IMR-90 (cell line): ENCODE data around the gene RUFY2. TPM values are rescaled to one million over a fixed set of nuclear protein-coding genes. Genes with fewer than 3 reads are reported as not detected.
A peak's percentile ranks its signal among the peaks of the same experiment; 100 is the strongest.

Source experiments
- ATAC-seq: fragments of 200-7000 bp; cut with Tn5 transposase; 2 replicates; pipeline ENCODE4 v1.9.1; 2020; ENCODE audit warnings: low read depth, mild to moderate bottlenecking, moderate library complexity
- Bru-seq: library from RNA; stranded (reverse); fragments of 400-500 nt; gene quantifications from one replicate; lab custom pipeline; 2021; lab: Mats Ljungman, UMichigan
- BruChase-seq, 2 experiments: library from RNA; stranded (reverse); fragments of 400-500 nt; gene quantifications; one replicate each; lab custom pipeline; 2021; lab: Mats Ljungman, UMichigan
- BruUV-seq: library from RNA; stranded (reverse); fragments of 400-500 nt; replicated peaks from 2 replicates; lab custom pipeline; 2021; lab: Mats Ljungman, UMichigan
- CTCF ChIA-PET: fragments of 300-600 bp; formaldehyde crosslinking; extraction: SDS; loops from one replicate; lab custom pipeline; 2021; ENCODE audit warnings: antibody characterized with exemption; lab: Yijun Ruan, JAX
- POLR2A ChIA-PET: fragments of 300-600 bp; sonication (Branson Sonifier 250); formaldehyde crosslinking; loops from one replicate; lab custom pipeline; 2022; ENCODE audit warnings: antibody characterized with exemption; ENCODE audit not compliant: unreplicated experiment; lab: Charles Lee
- DNase-seq: peaks from one replicate; pipeline ENCODE4 v3.0.0; 2013
- H2AFZ ChIP-seq: replicated peaks from 2 replicates; pipeline ENCODE3; 2013; ENCODE audit warnings: low read length, mild to moderate bottlenecking; ENCODE audit not compliant: poor library complexity
- H2AK5ac ChIP-seq: 2 replicates; pipeline ENCODE4 v1.6.1; 2013; ENCODE audit warnings: low read depth, low read length, inconsistent platforms
- H2AK9ac ChIP-seq: replicated peaks from 2 replicates; pipeline ENCODE3; 2013; ENCODE audit warnings: mild to moderate bottlenecking, low read depth, low read length, moderate library complexity; ENCODE audit not compliant: poor library complexity
- H2BK120ac ChIP-seq: 2 replicates; pipeline ENCODE4 v1.6.1; 2013; ENCODE audit warnings: low read depth, low read length, inconsistent platforms
- H2BK15ac ChIP-seq: 3 replicates; pipeline ENCODE4 v1.6.1; 2013; ENCODE audit warnings: low read depth, low read length, inconsistent platforms
- H2BK20ac ChIP-seq: 2 replicates; pipeline ENCODE4 v1.6.1; 2013; ENCODE audit warnings: low read depth, mild to moderate bottlenecking, inconsistent platforms, low read length, moderate library complexity
- H2BK5ac ChIP-seq: 2 replicates; pipeline ENCODE4 v1.6.1; 2013; ENCODE audit warnings: mild to moderate bottlenecking, low read depth, low read length, inconsistent platforms; ENCODE audit not compliant: poor library complexity, severe bottlenecking
- H3K14ac ChIP-seq: replicated peaks from 2 replicates; pipeline ENCODE4 v1.6.1; 2013; ENCODE audit warnings: low read depth, low read length, inconsistent platforms
- H3K18ac ChIP-seq: 2 replicates; pipeline ENCODE4 v1.6.1; 2013; ENCODE audit warnings: low read depth, low read length, control low read depth
- H3K23ac ChIP-seq: 2 replicates; pipeline ENCODE4 v1.6.1; 2013; ENCODE audit warnings: low read depth, low read length, inconsistent platforms
- H3K27ac ChIP-seq: 2 replicates; pipeline ENCODE4 v1.5.1; 2013; ENCODE audit warnings: mild to moderate bottlenecking, control low read depth, low read length; ENCODE audit not compliant: insufficient read depth
- H3K27me3 ChIP-seq: 2 replicates; pipeline ENCODE4 v1.6.1; 2013; ENCODE audit warnings: low read length; ENCODE audit not compliant: control insufficient read depth, insufficient read depth
- H3K36me3 ChIP-seq: 2 replicates; pipeline ENCODE4 v1.6.1; 2013; ENCODE audit warnings: low read length, mixed read lengths; ENCODE audit not compliant: control insufficient read depth, insufficient read depth
- H3K4ac ChIP-seq: 2 replicates; pipeline ENCODE4 v1.6.1; 2013; ENCODE audit warnings: low read depth, low read length, inconsistent platforms
- H3K4me1 ChIP-seq: 2 replicates; pipeline ENCODE4 v1.6.1; 2013; ENCODE audit warnings: low read length, mixed read lengths; ENCODE audit not compliant: control insufficient read depth, insufficient read depth
- H3K4me2 ChIP-seq: 2 replicates; pipeline ENCODE4 v1.6.1; 2013; ENCODE audit warnings: low read depth, mild to moderate bottlenecking, control low read depth, low read length, moderate library complexity
- H3K4me3 ChIP-seq: 2 replicates; pipeline ENCODE4 v1.5.1; 2013; ENCODE audit warnings: low read depth, mild to moderate bottlenecking, control low read depth, low read length, moderate library complexity; ENCODE audit not compliant: insufficient read depth
- H3K56ac ChIP-seq: 2 replicates; pipeline ENCODE4 v1.6.1; 2013; ENCODE audit warnings: low read length, inconsistent platforms; ENCODE audit not compliant: insufficient read depth; ENCODE audit errors: extremely low read depth
- H3K79me1 ChIP-seq, 2 experiments: 2 replicates each; pipeline ENCODE4 v1.6.1; 2013; ENCODE audit warnings: low read length in 2 of 2, inconsistent platforms in 1 of 2, low read depth in 1 of 2
- H3K9ac ChIP-seq: 2 replicates; pipeline ENCODE4 v1.6.1; 2013; ENCODE audit warnings: low read depth, low read length, control low read depth
- H3K9me1 ChIP-seq: 2 replicates; pipeline ENCODE4 v1.6.1; 2013; ENCODE audit warnings: low read length, inconsistent platforms; ENCODE audit not compliant: insufficient read depth
- H3K9me3 ChIP-seq: 2 replicates; pipeline ENCODE4 v1.6.1; 2013; ENCODE audit warnings: low read length; ENCODE audit not compliant: control insufficient read depth, insufficient read depth
- H4K20me1 ChIP-seq: 2 replicates; pipeline ENCODE4 v1.6.1; 2013; ENCODE audit warnings: low read length, inconsistent platforms; ENCODE audit not compliant: insufficient read depth
- H4K5ac ChIP-seq: 2 replicates; pipeline ENCODE4 v1.6.1; 2013; ENCODE audit warnings: mild to moderate bottlenecking, low read depth, low read length, control low read depth
- H4K8ac ChIP-seq, 2 experiments: 2 replicates each; pipeline ENCODE4 v1.6.1; 2013; ENCODE audit warnings: low read depth in 2 of 2, low read length in 2 of 2, control low read depth in 1 of 2, inconsistent platforms in 1 of 2
- H4K91ac ChIP-seq: 2 replicates; pipeline ENCODE4 v1.6.1; 2013; ENCODE audit warnings: low read depth, low read length, inconsistent platforms; ENCODE audit not compliant: insufficient read depth
- CHD1 ChIP-seq: IDR thresholded peaks from 2 replicates; pipeline ENCODE4 v1.6.1; 2012; ENCODE audit warnings: low read depth, low read length, improper control_type of control experiment
- FOS ChIP-seq: fragments of 150-350 bp; IDR thresholded peaks from 2 replicates; pipeline ENCODE4 v1.6.1; 2016; ENCODE audit warnings: low read depth, low read length
- MAFK ChIP-seq: IDR thresholded peaks from 2 replicates; pipeline ENCODE4 v1.6.1; 2012; ENCODE audit warnings: low read depth, low read length, improper control_type of control experiment
- MXI1 ChIP-seq: IDR thresholded peaks from 2 replicates; pipeline ENCODE4 v1.6.1; 2012; ENCODE audit warnings: low read depth, mild to moderate bottlenecking, low read length, moderate library complexity, borderline replicate concordance
- NFE2L2 ChIP-seq: fragments of 150-350 bp; IDR thresholded peaks from 2 replicates; pipeline ENCODE4 v1.6.1; 2016; ENCODE audit warnings: low read depth, mild to moderate bottlenecking, low read length
- POLR2A ChIP-seq: IDR thresholded peaks from 2 replicates; pipeline ENCODE4 v1.6.1; 2012; ENCODE audit warnings: mild to moderate bottlenecking, low read depth, low read length
- RAD21 ChIP-seq: IDR thresholded peaks from 2 replicates; pipeline ENCODE4 v1.6.1; 2012; ENCODE audit warnings: low read length, improper control_type of control experiment
- RFX5 ChIP-seq: IDR thresholded peaks from 2 replicates; pipeline ENCODE4 v1.8.0; 2012; ENCODE audit warnings: low read depth, mild to moderate bottlenecking, low read length, moderate library complexity
- SMC3 ChIP-seq: fragments of 150-350 bp; IDR thresholded peaks from 2 replicates; pipeline ENCODE4 v1.6.1; 2016; ENCODE audit warnings: low read depth, mild to moderate bottlenecking, antibody characterized with exemption, low read length, moderate library complexity
- WGBS, 2 experiments: methylation state at CpG; one replicate each; pipeline versions ENCODE4 v1.1.5 to v1.1.7; 2013; ENCODE audit warnings: missing lambda C conversion rate in 2 of 2; ENCODE audit not compliant: insufficient read length in 1 of 2; ENCODE audit errors: extremely low coverage in 2 of 2; 5-methylcytosine and 5-hydroxymethylcytosine counted together
- dilution Hi-C: fragments of 300-500 bp; cut with HindIII; formaldehyde crosslinking; loops from one replicate; pipeline ENCODE4 v1.14.3; 2018; ENCODE audit warnings: low sequenced_read_pairs; ENCODE audit not compliant: unreplicated experiment
- in situ Hi-C: fragments of 300-500 bp; cut with MboI; formaldehyde crosslinking; loops from 3 replicates; pipeline ENCODE4 v1.14.3; 2019; ENCODE audit warnings: low sequenced_read_pairs, inconsistent platforms, mixed read lengths
- intact Hi-C: fragments of 100-400 bp; cut with micrococcal nuclease; formaldehyde crosslinking; loops from 2 replicates; pipeline ENCODE4 v1.10.0; 2022
- long read RNA-seq: library from polyadenylated mRNA; unstranded; transcript quantifications from one replicate; pipeline ENCODE4 v2.0.0, GENCODE V29; 2021; ENCODE audit not compliant: unreplicated experiment
- polyA plus RNA-seq, 3 experiments: library from polyadenylated mRNA; depleted of rRNA; stranded (reverse); fragments of >200 nt; gene quantifications; 2 replicates each; pipeline ENCODE4 v1.2.3, GENCODE V29; 2012; ENCODE audit warnings: low replicate concordance in 1 of 3
- total RNA-seq: library from RNA; depleted of rRNA; stranded (reverse); fragments of >200 nt; gene quantifications from 2 replicates; pipeline ENCODE4 v1.2.3, GENCODE V29; 2012; rRNA removed
- TF ChIP-seq, protein P1 (sequence below): fragments of 150-350 bp; IDR thresholded peaks from 2 replicates; pipeline ENCODE4 v1.6.1; 2017; ENCODE audit warnings: mild to moderate bottlenecking, antibody characterized with exemption, low read length, low read depth
- TF ChIP-seq, protein P2 (sequence below): fragments of 150-350 bp; IDR thresholded peaks from 2 replicates; pipeline ENCODE4 v1.6.1; 2016; ENCODE audit warnings: low read depth, mild to moderate bottlenecking, low read length, moderate library complexity, borderline replicate concordance

Gene RUFY2, protein sequence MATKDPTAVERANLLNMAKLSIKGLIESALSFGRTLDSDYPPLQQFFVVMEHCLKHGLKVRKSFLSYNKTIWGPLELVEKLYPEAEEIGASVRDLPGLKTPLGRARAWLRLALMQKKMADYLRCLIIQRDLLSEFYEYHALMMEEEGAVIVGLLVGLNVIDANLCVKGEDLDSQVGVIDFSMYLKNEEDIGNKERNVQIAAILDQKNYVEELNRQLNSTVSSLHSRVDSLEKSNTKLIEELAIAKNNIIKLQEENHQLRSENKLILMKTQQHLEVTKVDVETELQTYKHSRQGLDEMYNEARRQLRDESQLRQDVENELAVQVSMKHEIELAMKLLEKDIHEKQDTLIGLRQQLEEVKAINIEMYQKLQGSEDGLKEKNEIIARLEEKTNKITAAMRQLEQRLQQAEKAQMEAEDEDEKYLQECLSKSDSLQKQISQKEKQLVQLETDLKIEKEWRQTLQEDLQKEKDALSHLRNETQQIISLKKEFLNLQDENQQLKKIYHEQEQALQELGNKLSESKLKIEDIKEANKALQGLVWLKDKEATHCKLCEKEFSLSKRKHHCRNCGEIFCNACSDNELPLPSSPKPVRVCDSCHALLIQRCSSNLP
- total RNA-seq (6.8 and 16.4 TPM in 2 replicates), polyA plus RNA-seq (2012; rRNA removed) (5.0 and 6.7 TPM in 2 replicates), Bru-seq, nascent RNA (percentile 76 among the genes with signal in this experiment), BruChase-seq, experiment 1, labeled RNA remaining after a 6-hour chase (percentile 88 among the genes with signal in this experiment), BruChase-seq, experiment 2, labeled RNA remaining after a 2-hour chase (percentile 82 among the genes with signal in this experiment)
- polyA plus RNA-seq (2012; cell fraction: cytosol; rRNA removed) = 1.5 and 1.6 TPM in 2 replicates
- polyA plus RNA-seq (2012; cell fraction: nucleus; rRNA removed; ENCODE audit: low replicate concordance) = 2.7 and 13.1 TPM in 2 replicates
- long read RNA-seq, partial matches to known transcripts = 2 of 8 reads
- long read RNA-seq, other reads (novel, unspliced or antisense) = 4 of 8 reads

GRCh38 chr10:68406815-68407548, at the start of gene RUFY2:
Gene RUFY2, minus strand, starts transcription at chr10:68407277. Its CDS starts 88 bp downstream, at chr10:68407189.
- peak within 1 kb of the TSS; percentile 94 for H3K4ac ChIP-seq
- ChIA-PET POLR2A (interaction anchor here (0.6 kb wide), 1 partner anchor 16 kb away, joined by 3 read pairs; no protein-coding TSS in a partner anchor), CTCF (interaction anchor here (0.5 to 1.0 kb wide), 7 partner anchors 9 to 539 kb away, joined by 3 to 8 read pairs (median 4); no protein-coding TSS in a partner anchor)
- no TSS peak for BruUV-seq
- H2AK9ac ChIP-seq = peak within 1 kb of the TSS; percentile 96
- dilution Hi-C loops (no loop called here), intact Hi-C loops (loop anchor here (5.0 kb wide), 1 partner anchor 315 kb away; the partner anchor contains the start of gene CCAR1), in situ Hi-C loops (no loop called here)
- H4K5ac ChIP-seq = peak within 1 kb of the TSS; percentile 76
- H4K20me1 ChIP-seq = peaks cover 7% of the 10 kb centered on the region
- peak within 1 kb of the TSS; percentile 88 for H3K14ac ChIP-seq
- H2BK5ac ChIP-seq = peak within 1 kb of the TSS; percentile 83
- H3K79me1 ChIP-seq = peaks cover 9 to 40% of the 10 kb centered on the region in 2 experiments; a peak in 2 of 4 replicates
- H3K36me3 ChIP-seq = no peaks in the 10 kb centered on the region
- peak; percentile 97 for ATAC-seq
- no peaks in the 10 kb centered on the region for H3K27me3 ChIP-seq
- H3K9me3 ChIP-seq = no peaks in the 10 kb centered on the region
- H3K9me1 ChIP-seq = no peaks in the 10 kb centered on the region
- H2BK20ac ChIP-seq = no peak within 1 kb of the TSS
- H3K4me3 ChIP-seq = peak within 1 kb of the TSS; percentile 97
- H3K56ac ChIP-seq = peak within 1 kb of the TSS; percentile 69
- H4K8ac ChIP-seq = peak within 1 kb of the TSS; percentile 69 to 97
- H3K4me2 ChIP-seq = peak within 1 kb of the TSS; percentile 85
- peak within 1 kb of the TSS; percentile 84 for H2BK120ac ChIP-seq
- peak within 1 kb of the TSS; percentile 96 for H3K27ac ChIP-seq
- H2AK5ac ChIP-seq = peak within 1 kb of the TSS; percentile 90
- peak; percentile 70 for DNase-seq
- no peak within 1 kb of the TSS; the same call in 2 of the 3 replicates for H2BK15ac ChIP-seq
- peak within 1 kb of the TSS; percentile 97; the same call in 1 of the 2 replicates for H3K23ac ChIP-seq
- WGBS, 2 experiments = 0% methylated on average over 39 of the region's 79 CpGs; no CpG with 5 or more reads in 1 of the 2 experiments
- no peaks in the 10 kb centered on the region; the same call in 1 of the 2 replicates for H3K4me1 ChIP-seq
- H3K9ac ChIP-seq = peak within 1 kb of the TSS; percentile 92
- peak within 1 kb of the TSS; percentile 62 for H3K18ac ChIP-seq
- H2AFZ ChIP-seq = peak within 1 kb of the TSS; percentile 100
- H4K91ac ChIP-seq = peak within 1 kb of the TSS; percentile 87
- TF ChIP-seq, protein P1, sequence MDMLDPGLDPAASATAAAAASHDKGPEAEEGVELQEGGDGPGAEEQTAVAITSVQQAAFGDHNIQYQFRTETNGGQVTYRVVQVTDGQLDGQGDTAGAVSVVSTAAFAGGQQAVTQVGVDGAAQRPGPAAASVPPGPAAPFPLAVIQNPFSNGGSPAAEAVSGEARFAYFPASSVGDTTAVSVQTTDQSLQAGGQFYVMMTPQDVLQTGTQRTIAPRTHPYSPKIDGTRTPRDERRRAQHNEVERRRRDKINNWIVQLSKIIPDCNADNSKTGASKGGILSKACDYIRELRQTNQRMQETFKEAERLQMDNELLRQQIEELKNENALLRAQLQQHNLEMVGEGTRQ = no peak
- TF ChIP-seq CHD1 (no peak), NFE2L2 (no peak), FOS (no peak), RFX5 (no peak), POLR2A (no peak; the same call in 1 of the 2 replicates), RAD21 (peak; percentile 6; the same call in 1 of the 2 replicates), MXI1 (peak; percentile 40; the same call in 1 of the 2 replicates), SMC3 (no peak), MAFK (no peak)
- TF ChIP-seq, protein P2, sequence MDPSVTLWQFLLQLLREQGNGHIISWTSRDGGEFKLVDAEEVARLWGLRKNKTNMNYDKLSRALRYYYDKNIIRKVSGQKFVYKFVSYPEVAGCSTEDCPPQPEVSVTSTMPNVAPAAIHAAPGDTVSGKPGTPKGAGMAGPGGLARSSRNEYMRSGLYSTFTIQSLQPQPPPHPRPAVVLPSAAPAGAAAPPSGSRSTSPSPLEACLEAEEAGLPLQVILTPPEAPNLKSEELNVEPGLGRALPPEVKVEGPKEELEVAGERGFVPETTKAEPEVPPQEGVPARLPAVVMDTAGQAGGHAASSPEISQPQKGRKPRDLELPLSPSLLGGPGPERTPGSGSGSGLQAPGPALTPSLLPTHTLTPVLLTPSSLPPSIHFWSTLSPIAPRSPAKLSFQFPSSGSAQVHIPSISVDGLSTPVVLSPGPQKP = no peak
